ENCODE measurements around the gene PANK4.

DNA sequence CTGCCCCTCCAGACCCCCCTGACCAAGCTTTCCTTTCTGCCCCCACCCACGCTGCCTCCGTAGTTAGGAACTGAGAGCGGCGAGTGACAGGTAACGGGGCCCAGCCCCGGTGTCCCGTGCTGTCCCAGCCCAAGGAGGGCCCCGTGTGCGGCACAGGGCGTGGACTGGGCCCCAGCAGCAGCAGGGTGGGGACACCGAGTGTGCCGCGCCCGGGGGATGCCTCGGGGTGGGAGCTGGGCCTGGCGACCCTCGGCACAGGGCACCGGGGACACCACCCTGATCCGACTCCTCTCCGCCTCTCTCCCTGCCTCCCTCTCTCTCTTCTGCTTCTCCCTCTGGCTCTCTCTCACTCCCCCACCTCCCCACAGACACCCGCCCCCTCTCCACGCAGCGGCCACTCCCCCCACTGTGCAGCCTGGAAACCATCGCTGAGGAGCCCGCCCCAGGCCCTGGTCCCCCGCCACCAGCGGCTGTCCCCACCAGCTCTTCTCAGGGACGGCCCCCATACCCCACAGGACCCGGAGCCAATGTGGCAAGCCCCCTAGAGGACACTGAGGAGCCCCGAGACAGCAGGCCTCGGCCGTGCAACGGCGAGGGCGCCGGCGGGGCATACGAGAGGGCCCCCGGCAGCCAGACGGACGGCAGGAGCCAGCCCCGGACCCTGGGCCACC, 22.7 kb downstream of the PANK4 start:
- TF ChIP-seq ZNF24 (IDR thresholded peaks at IDR 0.05) = no peak
- no peak for TF ChIP-seq ESRRA (IDR thresholded peaks at IDR 0.05; ENCODE audit: low read length)
- no peak for TF ChIP-seq TBL1XR1 (IDR thresholded peaks at IDR 0.05; ENCODE audit: low read depth, low read length)

Measured in GM12878 (cell line).